H54 (cell line): ENCODE data around the gene MAPK11.
"Not testable (repeated sequence)": the region's sequence is repeated elsewhere in the genome, so short reads cannot be mapped to it uniquely, and the experiment has no call there.

Experiments used
- DNase-seq: peaks from one replicate; pipeline ENCODE4 v3.0.0; 2011; ENCODE audit warnings: low spot score, mixed read lengths; ENCODE audit not compliant: insufficient read length
- FAIRE-seq: peaks from 3 replicates; lab custom pipeline; 2011; peaks lifted over from hg19 to GRCh38; lab: Jason Lieb, UNC
- POLR2A ChIP-seq: IDR thresholded peaks from 2 replicates; pipeline ENCODE4 v1.6.1; 2011; ENCODE audit warnings: low read depth, mild to moderate bottlenecking, low read length

MAPK11 gene

DNA sequence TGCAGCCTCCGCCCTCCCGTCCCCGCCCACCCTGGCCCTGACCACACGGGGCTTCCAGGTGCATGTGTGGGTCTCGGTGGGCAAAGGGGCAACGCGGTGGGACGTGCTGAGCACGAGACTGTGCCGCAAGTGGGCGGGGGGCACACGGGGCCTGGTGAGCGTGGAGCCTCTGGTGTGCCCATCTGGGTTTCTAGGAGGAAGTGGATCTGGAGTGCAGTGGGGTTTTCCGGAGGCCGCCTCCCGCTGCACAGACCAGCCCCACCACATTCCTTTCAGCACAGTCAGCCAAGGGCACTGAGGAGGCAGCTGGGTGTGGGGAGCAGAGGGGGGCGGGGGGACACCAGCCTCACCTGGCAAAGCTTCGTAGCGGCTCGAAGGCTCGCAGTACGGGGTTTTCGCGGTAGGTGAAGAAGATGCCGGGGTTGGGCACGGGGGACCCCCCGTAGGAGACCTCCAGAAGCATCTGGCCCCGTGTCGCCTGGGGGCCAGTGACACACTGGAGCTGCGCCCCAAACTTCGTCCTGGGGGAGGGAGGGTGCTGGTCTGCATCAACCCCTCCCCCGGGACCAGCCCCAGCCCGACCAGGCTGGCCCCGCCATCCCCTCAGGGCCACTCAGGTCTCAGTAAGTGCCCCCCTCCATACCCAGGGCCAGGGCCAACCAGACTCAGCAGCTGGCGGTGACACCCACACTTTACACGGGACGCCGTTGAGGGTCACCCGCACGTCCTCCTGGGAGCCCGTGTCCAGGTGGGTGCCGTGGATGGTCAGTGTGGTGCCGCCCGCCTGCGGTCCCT, 12.4 kb upstream of the MAPK11 start:
- FAIRE-seq: peak; percentile 41
- TF ChIP-seq POLR2A: no peak
- peak; percentile 96 for DNase-seq

GRCh38 chr22:50281957-50282356, 11.8 kb upstream of the MAPK11 start:
- no peak for FAIRE-seq
- no peak for DNase-seq

DNA sequence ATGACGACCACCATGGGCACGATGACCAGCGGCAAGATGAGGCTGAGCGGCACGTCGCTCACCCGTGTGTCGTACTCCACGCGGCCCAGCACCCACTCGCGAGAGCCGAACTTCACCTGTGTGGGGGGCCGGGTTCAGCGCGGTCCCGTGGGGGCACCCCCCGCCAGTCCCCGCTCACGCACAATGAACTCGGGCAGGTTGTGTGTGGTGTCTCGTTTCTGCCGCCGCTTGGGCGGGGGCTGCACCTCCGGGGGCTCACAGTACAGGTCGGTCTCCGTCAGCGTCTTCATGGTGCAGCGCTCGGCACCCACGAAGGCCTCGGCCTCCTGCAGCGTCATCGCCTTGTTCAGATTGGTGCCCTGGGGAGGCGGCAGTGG, 11.2 kb upstream of the MAPK11 start:
- DNase-seq: no peak
- no peak for FAIRE-seq
- TF ChIP-seq POLR2A: no peak

More at GRCh38 chr22:50281957-50282356, 11.8 kb upstream of the MAPK11 start:
- TF ChIP-seq POLR2A: no peak

DNA sequence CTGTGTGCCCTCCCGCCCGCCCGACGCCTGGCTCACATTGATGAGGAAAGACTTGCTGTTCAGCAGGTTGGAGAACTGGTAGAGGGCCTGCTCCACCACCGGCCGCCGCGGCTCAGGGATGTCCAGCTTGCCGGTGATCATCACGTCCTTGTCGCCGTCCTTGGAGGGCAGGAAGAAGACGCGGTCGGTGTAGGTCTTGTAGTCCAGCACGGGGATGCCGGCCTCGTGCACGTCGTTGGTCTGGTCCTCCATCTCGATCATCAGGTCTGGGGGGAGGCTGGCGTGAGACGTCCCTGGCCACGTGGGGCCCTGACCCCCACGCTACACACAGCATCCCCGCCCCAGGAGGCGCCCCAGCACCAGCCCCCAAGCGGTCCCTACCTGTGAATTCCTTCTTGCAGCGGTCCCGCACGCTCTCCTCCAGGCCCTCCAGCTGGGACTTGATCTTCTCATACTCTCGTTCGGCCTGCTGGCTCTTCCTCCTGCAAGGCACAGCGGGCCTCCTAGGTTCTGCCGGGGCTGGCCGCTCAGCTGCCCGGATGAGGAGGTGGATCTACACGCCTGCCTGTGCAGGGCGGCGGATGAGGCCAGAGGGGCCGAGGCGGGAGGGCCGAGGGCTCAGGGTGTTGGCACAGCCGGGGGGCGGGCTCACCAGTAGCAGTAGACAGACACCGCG, 10.7 kb upstream of the MAPK11 start:
- no peak for DNase-seq
- no peak for FAIRE-seq
- TF ChIP-seq POLR2A: no peak

- DNase-seq (no peak), FAIRE-seq (no peak)
Measured at GRCh38 chr22:50280022-50280707, 10.0 kb upstream of the MAPK11 start.

GRCh38 chr22:50278956-50279619, 8.9 kb upstream of the MAPK11 start:
- FAIRE-seq (no peak), DNase-seq (no peak)

More at GRCh38 chr22:50280022-50280707, 10.0 kb upstream of the MAPK11 start:
- no peak for TF ChIP-seq POLR2A

DNA sequence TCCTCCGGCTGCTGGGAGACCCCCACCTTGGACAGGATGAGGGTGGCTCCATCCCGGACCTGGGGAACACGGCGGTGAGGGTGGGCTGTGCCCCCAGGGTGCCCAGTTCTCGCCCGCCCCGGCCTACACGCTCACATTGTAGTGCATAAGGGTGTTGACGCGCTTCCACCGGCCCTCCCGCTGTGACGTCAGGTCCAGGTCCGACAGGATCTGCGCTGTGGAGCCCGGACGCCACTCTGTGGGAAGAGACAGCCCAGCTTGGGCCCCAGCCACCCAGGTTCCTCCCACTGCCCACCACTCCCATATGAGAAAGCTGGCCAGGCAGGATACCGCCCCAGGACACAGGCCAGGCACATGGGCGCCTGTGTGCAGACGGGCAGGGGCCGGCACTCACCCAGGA, 8.3 kb upstream of the MAPK11 start:
- DNase-seq (no peak), FAIRE-seq (no peak)
- no peak for TF ChIP-seq POLR2A

More at GRCh38 chr22:50278956-50279619, 8.9 kb upstream of the MAPK11 start:
- no peak for TF ChIP-seq POLR2A

GRCh38 chr22:50277761-50278160, 7.6 kb upstream of the MAPK11 start:
- no peak for DNase-seq
- no peak for TF ChIP-seq POLR2A
- FAIRE-seq: no peak

DNA sequence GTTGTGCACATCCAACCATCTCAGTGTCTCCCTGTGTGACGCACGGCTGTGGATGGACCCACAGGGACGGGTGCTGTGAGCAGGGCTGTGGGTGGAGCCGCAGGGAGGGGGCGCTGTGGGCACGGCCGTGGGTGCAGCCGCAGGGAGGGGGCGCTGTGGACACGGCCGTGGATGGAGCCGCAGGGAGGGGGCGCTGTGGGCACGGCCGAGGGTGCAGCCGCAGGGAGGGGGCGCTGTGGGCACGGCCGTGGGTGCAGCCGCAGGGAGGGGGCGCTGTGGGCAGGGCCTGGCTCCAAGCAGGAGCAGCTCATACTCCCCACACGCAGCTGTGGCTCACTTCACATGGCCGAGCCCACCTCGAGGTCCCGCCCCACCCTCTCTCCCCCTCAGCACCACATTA, 6.0 kb upstream of the MAPK11 start:
- TF ChIP-seq POLR2A: no peak
- DNase-seq (no peak), FAIRE-seq (no peak)

DNA sequence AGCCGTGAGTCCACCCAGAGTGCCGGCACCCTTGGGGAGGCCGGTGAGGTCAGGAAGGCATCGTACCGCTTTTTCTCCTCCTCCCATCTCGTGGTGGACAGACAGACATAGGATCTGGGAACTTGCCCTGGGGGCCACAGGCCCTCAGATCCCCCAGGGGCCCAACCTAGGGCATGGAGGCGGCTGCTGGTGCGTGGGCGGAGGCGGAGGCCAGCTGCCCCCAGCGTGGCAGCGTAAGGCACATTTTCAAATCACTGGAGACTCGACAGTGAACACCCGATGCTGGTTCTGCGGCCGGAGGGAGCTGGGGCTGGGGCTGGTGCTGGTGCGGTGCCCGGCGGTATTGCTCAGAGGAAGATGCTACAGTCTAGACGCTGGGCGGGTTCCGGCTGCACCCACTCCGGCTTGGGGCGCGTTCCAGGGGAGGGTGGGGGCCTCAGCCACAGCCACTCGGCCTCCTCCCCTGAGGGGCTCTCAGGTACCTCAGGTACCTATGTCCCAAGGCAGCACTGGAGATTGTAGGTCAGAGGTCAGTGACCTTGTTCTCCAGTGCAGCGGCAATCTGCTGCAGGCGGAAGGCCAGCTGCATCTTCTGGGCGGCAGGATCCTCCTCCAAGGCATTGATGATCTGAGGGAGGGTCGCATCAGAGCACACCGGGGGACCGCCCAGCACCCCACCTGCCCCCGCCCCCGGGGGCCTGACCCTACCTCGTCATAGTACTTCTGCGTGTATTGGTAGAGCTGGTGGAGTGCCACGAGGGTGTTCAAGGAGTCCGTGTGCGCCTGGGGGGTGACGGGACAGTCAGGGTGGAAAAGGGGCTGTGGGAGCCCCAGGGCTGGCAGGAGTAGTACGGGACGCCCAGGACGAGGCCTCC, 5.2 kb upstream of the MAPK11 start:
- TF ChIP-seq POLR2A: no peak
- FAIRE-seq: no peak

DNA sequence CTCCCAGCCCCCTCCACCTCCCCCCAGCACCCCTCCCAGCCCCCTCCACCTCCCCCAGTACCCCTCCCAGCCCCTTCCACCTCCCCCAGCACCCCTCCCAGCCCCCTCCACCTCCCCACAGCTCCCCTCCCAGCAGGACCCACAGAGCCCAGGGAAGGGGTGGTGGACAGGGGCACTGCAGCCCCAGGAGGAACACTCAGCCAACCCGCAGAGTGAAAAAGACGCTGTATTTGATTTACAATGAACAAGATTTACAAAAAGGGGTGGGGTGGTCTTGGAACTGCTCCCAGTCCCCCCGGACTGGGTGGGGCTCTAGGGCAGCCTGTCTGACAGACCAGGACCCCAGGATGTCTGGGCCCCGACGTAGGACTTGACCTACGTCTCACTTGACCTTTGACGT, 4.6 kb upstream of the MAPK11 start:
- TF ChIP-seq POLR2A: no peak
- DNase-seq: no peak

More for the DNA sequence above, 5.2 kb upstream of the MAPK11 start:
- DNase-seq: no peak

GRCh38 chr22:50274311-50274710, 4.1 kb upstream of the MAPK11 start:
- no peak for TF ChIP-seq POLR2A
- no peak for DNase-seq
- FAIRE-seq: no peak

More for the DNA sequence above, 4.6 kb upstream of the MAPK11 start:
- no peak for FAIRE-seq

GRCh38 chr22:50273781-50274180, 3.6 kb upstream of the MAPK11 start:
- DNase-seq, FAIRE-seq: not testable (repeated sequence)

DNA sequence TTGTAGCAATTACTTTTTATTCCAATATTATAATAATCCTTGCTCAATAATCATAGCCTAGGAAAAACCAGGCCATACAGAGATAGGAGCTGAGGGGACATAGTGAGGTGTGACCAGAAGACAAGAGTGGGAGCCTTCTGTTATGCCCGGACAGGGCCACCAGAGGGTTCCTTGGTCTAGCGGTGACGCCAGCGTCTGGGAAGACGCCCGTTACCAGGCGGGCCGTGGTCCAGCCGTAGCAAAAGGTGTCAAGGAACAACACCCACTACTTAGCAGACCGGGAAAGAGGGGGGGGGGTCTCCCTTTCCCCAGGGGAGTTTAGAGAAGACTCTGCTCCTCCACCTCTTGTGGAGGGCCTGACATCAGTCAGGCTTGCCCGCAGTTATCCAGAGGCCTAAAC, 3.2 kb upstream of the MAPK11 start:
- not testable (repeated sequence) for DNase-seq, FAIRE-seq
